Measurements from ENCODE around the gene CSNK1G2.
"Not testable (repeated sequence)": the region's sequence is repeated elsewhere in the genome, so short reads cannot be mapped to it uniquely, and the experiment has no call there.

Gene CSNK1G2

DNA sequence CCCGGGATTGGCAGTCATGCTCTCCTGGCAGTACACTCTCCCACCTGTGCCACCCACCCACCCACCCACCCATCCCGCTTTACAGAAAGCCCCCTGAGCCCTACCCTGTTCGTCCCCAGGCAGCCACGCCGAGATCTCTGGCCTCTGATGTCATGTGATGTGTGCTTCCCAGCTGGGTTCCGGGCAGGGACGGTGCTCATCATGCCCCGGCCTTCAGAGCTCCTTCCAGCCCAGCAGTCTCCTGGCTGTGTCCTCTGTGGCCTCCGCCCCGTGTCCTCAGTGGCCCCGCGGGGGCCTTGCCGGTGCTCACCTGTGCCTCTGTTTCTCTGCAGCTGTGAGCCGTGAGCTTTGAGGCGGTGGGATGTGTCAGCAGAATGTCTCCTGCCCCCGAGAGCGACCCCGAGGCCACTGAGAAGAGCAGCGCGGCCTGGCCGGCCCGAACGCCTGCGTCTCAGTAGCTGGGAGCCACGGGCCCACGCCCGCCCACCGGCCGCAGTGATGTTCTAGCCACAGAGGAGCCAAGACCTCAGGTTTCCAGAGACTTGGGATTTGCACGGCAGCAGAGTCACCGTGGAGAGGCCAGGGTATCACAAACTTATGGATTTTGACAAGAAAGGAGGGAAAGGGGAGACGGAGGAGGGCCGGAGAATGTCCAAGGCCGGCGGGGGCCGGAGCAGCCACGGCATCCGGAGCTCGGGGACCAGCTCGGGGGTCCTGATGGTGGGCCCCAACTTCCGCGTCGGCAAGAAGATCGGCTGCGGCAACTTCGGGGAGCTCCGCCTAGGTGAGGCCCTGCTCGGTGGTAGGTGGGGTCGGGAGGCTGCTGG, 28.4 kb downstream of the CSNK1G2 start:
- no peak for DNase-seq

DNA sequence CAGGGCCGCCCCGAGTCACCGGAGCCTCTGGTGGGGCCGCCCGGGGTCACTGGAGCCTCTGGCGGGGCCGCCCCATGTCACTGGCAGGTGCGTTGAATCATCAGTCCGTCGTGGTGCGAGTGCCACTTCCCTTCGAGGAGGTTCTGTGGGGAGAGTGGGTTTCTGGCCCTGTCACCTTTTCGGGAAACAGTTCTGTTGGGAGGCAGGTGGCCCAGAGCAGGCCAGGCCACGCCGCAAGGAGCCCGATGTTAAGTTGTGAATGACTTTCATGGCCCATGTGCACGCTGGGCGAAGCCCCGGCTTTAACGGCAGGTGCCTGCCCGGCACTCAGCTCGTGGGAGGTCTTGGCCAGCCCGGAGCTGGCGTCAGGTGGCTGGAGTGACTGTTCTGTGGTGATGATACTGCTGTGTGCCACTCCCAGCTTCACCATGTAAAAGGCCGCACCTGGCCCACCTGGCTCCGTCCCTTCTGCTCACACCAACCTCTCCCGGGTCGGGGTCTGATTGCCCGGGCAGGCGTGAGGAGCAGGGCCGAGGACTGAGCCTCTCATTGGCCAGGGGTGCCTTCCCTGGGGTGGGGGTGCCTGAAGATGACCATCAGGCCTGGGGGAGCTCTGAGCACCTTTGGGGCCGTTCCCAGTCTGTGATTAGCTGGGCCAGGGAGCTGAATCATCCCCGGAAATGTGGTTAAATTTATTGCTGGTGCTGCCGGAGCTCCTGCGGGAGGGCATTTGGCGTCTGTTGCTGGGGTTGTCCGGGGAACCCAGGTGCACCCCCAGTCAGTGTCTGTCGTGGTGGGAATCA, 29.2 kb downstream of the CSNK1G2 start:
- no peak for DNase-seq

DNA sequence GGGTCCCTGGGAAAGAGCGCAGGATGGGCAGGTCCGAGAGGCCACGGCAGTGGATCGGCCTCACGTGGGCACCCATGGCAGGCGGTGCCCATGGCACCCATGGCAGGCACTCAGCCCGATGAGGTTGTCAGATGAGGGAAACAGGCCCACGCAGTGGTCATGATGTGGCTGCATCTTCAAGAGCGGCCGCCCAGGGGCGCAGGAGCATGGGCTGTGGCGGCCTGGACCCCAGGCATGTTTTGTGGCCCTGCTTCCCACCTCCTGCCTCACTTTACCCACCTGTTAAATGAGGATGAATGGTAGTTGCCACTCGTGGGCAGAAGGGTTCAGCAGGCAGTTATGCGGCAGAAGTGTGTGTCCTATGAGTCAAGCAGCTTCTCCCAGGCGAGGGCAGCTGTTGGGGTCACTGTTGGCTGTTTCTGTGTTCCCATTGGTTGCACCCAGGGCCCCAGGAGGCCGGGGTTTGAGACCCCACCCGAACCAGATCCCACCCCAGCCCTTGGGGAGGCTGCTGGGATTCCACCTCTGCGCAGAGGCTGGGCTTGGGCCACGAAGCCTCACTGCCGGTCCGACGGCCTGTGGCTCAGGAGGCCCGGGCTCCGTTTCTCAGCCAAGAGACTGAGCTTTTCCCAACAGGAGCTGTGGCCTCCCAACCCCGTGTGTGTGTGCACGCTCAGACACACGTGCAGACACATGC, 30.0 kb downstream of the CSNK1G2 start:
- DNase-seq, result no peak

DNA sequence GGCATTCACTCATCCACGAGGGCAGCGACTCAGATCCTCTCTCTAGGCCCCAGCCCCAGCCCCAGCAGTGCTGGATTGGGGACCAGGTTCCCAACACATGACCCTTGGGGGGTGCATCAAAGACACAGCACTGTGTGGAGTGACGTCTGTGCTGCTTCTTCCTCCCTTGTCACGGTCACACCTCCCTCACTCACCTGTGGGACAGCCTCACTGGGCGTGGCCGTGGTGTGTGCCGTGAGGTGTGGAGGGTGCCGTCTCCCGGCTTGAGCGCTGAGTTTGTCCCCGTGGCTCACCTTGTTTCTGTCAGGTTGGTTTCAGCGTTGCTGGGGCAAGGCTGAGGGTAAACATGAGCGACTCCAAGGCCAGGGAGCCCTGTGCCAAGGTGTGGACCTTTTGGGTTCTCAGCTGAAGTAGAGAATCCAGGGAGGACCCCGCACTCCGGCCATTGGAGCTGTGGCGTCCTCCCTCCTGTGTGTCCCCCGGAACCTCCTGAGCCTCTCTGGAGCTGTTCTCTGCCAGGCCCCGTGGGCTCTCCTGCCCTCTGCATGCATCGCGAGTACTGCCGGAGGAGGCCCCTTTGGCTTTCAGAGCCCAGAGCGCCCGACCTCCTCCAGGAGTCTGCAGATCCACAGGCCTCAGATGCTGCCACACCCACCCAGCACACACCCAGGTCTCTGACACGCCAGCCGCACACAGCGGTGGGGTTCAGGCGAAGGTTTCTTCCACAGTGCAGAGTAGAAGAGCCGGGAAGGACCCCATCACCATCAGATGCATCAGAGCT, 33.6 kb downstream of the CSNK1G2 start:
- DNase-seq, result no peak

DNA sequence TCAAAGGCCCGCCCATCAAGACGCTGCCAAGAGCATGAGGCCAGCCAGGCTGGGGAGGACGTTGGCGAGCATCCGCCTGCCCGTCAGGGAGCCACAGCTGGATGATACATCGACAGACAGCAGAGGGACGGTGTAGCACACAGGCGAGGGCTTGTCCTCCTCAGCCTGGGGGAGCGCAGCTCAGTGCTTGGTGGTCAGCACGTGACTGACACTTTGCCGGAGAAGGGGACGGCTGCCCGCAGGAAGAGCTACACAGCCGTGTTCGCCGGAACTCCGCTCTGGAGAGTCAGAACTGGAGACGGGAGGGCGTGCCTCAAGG, 34.1 kb downstream of the CSNK1G2 start:
- DNase-seq, result no peak

DNA sequence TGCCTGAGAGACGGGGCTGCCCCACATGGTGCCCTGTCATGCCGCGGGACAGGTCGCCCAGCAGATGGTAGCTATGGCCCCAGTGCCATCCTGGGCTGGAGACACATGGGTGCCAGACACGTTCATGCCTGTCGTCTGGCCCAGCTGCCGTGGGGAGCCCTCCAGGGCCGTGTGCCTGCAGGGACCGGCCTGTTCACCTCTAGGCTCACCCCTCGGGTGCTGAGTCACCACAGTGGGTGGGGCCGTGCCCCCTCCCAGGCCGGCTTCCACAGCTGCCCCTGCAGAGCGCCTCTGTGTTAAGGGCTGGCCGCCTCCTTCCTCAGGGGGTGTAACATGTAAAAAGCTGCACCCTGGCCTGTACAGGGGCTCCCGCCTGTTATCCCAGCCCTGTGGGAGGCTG, 36.1 kb downstream of the CSNK1G2 start:
- DNase-seq, result no peak

DNA sequence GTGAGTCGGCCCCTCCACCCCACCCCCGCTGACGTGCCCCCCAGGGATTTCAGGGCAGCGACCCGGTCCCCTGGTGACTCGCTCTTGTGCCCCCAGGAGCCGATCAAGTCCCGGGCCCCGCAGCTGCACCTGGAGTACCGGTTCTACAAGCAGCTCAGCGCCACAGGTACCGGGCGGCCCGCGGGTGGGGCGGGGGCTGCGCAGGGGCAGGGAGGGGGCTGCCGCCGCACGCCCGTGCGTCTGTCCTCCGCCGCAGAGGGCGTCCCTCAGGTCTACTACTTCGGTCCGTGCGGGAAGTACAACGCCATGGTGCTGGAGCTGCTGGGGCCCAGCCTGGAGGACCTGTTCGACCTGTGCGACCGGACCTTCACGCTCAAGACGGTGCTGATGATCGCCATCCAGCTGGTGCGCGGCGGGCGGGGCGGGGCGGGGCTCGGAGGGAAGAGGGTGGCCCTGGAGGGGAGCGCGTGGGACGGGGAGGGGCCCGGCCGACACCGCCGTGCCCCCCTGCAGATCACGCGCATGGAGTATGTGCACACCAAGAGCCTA, 37.4 kb downstream of the CSNK1G2 start:
- no peak for DNase-seq

DNA sequence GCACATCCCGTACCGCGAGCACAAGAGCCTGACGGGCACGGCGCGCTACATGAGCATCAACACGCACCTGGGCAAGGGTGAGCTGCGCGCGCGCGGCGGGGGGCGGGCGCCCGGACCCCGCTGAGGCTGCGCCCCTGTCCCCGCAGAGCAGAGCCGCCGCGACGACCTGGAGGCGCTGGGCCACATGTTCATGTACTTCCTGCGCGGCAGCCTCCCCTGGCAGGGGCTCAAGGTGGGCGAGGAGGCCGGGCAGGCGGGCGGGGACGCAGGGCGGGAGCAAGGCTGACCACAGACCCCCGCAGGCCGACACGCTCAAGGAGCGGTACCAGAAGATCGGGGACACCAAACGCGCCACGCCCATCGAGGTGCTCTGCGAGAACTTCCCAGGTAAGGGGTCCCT, 38.0 kb downstream of the CSNK1G2 start:
- no peak for DNase-seq

DNA sequence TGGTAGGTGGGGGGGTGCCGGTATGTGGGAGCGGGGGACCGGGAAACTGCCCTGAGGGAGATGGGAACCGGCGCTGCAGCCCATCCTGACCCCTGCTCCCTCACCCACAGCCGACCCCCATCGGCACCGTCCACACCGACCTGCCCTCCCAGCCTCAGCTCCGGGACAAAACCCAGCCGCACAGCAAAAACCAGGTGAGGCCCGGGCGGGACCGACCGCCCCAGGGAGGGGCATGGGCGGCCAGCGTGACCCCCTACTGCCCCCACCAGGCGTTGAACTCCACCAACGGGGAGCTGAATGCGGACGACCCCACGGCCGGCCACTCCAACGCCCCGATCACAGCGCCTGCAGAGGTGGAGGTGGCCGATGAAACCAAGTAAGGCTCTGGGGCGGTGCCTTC, 38.7 kb downstream of the CSNK1G2 start:
- no peak for DNase-seq

DNA sequence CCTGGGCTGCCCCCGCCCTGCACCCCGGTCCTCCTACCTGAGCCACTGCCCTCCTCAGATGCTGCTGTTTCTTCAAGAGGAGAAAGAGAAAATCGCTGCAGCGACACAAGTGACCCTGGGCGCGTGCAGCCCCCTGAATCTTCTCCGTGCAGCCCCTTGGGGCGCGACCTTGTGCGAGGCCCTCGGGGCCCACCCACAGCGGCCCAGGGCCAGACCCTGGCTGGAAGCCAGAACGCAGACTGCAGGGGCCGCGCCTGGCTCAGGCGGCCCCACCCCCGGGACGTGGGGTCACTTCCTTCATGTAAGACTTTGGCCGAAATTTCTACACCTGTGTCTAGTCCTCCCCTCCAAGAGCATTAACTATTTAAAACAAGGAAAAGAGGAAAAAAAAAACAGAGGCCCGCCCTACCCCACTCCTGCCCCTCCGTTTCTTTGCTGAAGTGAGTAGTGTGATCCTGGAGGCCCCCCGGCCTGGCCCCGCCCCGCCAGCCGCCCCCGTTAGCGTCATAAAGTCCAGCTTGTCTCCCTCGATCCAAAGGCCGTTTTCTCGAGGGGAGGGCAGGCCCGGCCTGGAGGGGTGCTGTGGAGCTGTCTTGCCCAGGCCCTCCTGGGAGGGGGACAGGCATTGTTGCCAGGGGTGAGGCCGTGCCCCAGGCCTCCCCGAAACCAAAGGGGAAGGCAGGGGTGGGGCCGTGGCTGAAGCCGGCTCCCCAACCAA, 39.3 kb downstream of the CSNK1G2 start:
- no peak for DNase-seq

DNA sequence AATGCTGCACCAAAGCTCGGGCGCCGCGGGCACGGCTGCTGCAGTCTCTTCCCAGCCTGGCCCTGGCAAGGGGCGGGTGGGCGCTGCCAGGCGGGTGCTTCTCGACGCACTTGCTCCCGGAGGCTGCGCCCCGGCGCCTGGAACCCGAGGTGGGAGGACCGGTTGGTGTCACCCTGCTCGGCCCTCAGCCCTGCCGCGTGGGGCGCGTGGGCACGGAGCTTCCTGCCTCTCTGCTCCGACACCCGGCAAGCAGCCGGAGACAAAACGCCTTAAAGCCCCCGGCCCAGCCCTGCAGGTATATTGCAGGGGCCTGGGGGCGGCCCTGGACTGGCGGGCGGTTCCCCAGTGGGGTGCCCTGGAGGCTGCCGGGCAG, 39.8 kb downstream of the CSNK1G2 start:
- DNase-seq, result no peak

DNA sequence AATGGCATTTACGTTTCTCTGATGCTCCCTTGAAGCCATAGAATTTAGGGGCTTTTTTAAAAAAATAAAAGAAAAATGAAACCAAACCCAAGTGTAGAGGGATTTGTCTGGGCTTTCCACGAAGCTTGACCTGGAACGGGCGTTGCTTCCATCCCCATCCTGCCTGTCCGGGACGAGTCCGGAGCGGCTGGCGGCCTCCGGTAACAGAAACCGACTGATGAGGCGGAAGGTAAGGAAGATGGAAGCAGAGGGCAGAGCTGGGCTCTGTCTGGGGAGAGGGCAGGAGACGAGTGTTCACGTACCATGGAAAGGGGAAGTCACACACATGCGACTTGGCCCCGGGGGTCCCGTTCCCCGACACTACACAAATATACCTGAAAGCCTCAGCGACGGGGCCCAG, 40.3 kb downstream of the CSNK1G2 start:
- no peak for DNase-seq

DNA sequence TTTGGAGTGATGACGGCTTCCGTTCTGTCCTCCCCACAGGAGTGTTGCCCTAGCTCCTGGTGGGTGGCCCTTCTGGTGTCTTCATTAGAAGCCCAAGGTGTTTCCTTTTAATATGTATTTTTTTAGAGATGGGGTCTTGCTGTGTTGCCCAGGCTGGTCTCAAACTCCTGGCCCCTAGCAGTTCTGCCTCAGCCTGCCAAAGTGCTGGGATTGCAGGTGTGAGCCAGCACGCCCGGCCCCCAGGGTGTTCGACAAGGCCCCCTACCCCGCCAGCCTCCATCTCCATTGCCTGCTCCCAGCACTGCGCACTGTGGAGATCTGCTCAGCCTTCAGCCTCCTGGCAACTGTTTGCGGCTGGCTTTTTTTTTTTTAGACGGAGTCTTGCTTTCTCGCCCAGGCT, 43.4 kb downstream of the CSNK1G2 start:
- no peak for DNase-seq

DNA sequence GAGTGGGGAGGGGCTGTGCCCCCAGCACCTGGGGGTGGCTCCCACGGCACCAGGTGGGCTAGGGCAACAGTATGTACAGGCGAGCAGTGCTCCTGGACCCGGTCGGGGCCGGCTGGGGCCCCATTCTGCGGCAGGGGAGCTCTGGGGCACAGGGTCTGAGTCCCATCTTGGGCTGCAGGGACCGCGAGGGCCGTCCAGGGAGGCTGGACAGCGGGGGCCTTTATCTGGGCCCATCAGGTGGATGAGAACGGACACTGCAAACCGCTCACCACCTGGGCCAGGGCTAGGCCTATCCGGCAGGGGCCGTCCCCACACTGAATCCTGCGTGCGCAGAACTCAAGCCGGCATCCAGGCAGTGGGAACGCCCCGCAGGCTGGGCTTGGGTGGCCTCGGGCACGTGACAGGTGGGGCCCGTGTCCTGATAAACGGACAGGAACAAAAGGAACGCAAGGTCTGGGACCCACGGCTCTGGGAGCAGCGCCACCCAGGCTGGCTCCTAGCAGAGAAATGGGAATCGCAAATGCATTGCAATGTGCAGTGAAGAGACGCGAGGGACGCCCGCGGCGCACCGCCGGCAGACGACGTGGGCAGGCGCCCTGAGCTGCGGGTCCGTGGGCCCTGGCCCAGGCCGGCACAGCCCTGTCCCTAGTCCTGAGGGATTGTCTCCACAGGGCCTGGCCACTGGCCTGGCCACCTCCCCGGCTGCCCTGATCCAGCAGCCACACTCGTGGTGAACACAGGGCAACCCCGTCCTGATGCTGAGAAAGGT, 44.8 kb downstream of the CSNK1G2 start:
- no peak for DNase-seq

DNA sequence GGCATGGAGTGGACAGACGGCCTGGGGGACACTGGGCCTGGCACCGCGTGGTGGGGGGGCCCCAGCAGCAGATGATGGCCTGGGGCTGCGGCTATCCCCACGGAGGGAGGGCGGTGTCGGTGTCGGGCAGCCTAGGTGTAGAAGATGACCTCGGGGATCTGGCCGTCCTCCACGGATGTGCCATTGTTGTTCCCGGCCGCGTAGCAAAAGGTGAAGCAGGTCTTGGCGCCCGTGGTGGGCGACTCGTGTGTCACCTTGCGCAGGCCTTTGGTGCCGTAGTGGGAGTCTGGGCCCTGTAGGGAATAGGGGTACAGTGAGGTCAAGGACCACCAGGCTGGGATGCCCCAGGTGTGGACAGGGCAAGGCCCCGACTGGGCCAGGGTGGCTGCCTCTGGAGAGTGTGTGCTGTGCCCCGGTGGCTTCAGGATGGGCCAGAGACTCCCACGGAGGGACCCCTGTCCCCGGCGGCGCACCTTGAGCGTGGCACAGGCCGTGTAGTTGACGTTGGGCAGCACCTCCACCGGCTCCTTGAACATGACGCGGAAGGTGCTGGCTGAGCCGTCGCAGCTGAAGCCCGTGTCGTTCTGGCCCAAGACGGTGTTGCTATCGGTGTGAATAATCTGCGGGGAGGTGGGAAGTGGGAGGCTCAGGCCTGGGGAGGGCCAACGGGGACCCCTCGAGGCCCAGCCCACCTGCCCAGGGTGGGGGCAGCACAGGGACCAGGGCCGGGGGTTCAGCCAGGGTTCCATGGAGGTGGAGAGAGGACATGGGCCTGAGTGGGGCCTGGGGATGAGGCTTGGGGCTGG, 45.6 kb downstream of the CSNK1G2 start:
- DNase-seq, result no peak

DNA sequence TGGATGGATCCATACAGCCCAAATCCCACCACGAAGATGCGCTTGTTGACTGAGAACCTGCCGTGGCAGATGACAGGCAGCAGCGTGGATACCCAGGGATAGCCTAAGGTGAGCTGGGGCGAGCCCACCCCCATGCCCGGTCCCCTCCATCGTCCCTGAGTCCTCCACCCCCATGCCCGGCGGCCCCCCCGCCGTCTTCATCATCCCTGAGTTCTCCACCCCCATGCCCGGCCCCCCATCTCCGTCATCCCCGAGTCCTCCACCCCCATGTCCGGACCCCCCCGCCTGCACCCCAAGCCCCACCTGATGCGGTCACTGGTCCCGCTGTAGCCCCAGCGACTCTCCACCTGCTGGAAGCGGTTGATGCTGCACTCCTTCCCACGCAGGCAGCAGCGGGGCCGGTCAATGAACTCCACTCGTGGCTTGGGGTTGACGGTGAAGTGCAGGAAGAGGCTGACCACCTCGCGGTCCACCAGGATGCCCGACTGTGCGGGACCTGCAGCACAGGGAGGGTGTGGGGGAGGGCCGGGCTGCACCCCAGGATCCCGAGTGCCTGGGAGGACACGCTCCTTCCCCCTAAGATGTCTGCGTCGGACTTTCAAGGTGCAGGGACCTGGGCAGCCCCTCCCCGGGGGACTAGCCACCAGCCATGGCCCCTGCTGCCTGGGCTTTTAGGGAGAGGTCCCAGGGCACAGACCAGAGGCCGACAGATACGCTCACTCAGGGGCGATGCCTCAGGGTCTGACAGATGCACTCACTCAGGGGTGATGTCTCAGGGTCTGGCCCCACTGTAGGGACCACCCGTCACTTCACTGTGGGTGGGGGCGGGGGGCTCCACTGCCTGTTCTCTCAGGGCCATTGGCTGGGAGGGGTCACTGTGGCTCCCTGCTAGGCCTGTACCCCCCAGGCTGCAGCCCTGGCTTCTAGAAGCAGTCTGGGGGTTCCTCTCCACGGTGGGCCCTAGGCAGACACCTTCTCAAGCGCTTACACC, 46.5 kb downstream of the CSNK1G2 start:
- no peak for DNase-seq

DNA sequence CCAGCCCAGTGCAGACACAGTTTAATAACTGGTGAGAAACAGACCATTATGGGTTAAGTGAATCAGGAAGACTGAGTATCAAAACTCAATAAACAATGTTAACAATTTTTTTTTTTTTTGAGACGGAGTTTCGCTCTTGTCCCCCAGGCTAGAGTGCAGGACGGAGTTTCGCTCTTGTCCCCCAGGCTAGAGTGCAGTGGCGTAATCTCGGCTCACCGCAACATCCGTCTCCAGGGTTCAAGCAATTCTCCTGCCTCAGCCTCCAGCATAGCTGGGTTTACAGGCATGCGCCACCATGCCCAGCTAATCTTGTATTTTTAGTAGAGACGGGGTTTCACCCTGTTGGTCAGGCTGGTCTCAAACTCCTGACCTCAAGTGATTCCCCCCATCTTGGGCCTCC, 47.5 kb downstream of the CSNK1G2 start:
- not testable (repeated sequence) for DNase-seq

DNA sequence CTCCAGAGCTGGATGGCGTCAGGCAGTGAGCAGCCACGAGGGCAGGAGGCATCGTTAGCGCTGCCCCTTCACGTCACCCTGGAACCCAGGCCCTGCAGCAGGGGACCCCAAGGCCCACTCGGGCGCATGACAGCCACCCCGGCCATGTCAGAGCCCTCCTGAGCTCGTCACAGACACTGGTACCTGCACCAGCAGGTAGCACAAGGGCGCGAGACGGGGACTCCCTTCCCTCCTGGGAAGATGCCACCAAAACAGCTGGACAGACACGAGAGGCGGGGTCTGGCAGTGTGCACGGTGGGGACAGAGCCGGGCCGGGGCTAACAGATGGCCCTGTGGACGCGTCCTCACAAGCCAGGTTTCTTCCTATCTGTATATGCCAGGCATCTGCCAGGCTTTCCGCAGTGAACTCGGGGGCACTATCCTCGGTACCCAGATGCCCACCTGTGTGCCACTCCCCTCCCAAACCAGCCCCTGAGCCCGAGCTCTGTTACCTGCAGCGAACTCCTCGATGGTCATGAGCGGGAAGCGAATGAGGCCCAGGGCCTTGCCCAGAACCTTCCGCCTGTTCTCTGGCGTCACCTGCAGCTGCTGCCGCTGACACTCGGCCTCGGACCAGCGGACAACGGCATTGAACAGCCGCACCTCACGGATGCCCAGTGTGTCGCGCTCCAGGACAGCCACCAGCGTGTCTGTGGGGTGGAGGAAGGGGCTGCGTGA, 48.7 kb downstream of the CSNK1G2 start:
- no peak for DNase-seq

Data from fibroblast of skin of scalp (primary cell).